GM21526 (cell line): ENCODE measurements around the gene DNAJC7.
"Not testable (repeated sequence)": the region's sequence is repeated elsewhere in the genome, so short reads cannot be mapped to it uniquely, and the experiment has no call there.

Experiments used
- ATAC-seq: cut with Tn5 transposase; IDR thresholded peaks from one replicate; pipeline ENCODE4 v1.9.1; 2021; ENCODE audit warnings: moderate library complexity; ENCODE audit not compliant: unreplicated experiment, low FRiP score

Gene DNAJC7

GRCh38 chr17:42041619-42042018, 24.4 kb upstream of the DNAJC7 start:
- ATAC-seq: no peak

GRCh38 chr17:42040818-42041217, 23.6 kb upstream of the DNAJC7 start:
- no peak for ATAC-seq

- no peak for ATAC-seq
Measured at GRCh38 chr17:42039794-42040763, 22.8 kb upstream of the DNAJC7 start.

- ATAC-seq: no peak
Measured at GRCh38 chr17:42038221-42038973, 21.2 kb upstream of the DNAJC7 start.

GRCh38 chr17:42034059-42034458, 16.8 kb upstream of the DNAJC7 start:
- ATAC-seq: no peak

- ATAC-seq: no peak
Measured at GRCh38 chr17:42031584-42031983, 14.3 kb upstream of the DNAJC7 start.

- ATAC-seq: no peak
Measured at GRCh38 chr17:42028791-42029127, 11.5 kb upstream of the DNAJC7 start.

GRCh38 chr17:42027961-42028790, 10.9 kb upstream of the DNAJC7 start:
- no peak for ATAC-seq

- ATAC-seq: no peak
Measured at GRCh38 chr17:42027590-42027889, 10.3 kb upstream of the DNAJC7 start.

- ATAC-seq: no peak
Measured at GRCh38 chr17:42026857-42027589, 9.8 kb upstream of the DNAJC7 start.

- ATAC-seq: no peak
Measured at GRCh38 chr17:42025936-42026335, 8.7 kb upstream of the DNAJC7 start.

GRCh38 chr17:42025191-42025579, 7.9 kb upstream of the DNAJC7 start:
- no peak for ATAC-seq

GRCh38 chr17:42023524-42024349, 6.5 kb upstream of the DNAJC7 start:
- ATAC-seq: no peak

- ATAC-seq: not testable (repeated sequence)
Measured at GRCh38 chr17:42020845-42021244, 3.6 kb upstream of the DNAJC7 start.

- ATAC-seq: peak; percentile 48
Measured at GRCh38 chr17:42019509-42020404, 2.5 kb upstream of the DNAJC7 start, which contains the start of gene NKIRAS2. Gene NKIRAS2, plus strand, starts transcription at chr17:42020090. Its CDS starts 1,488 bp downstream, at chr17:42021578.

GRCh38 chr17:42018988-42019387, 1.7 kb upstream of the DNAJC7 start:
- ATAC-seq: no peak

GRCh38 chr17:42018339-42018738, 1.1 kb upstream of the DNAJC7 start:
- no peak for ATAC-seq

- ATAC-seq: peak; percentile 14
Measured at GRCh38 chr17:42017866-42018200, 594 bp upstream of the DNAJC7 start.
